Endothelial cell of umbilical vein (primary cell): ENCODE data around the gene RASGRP1. TPM values are rescaled to one million over a fixed set of nuclear protein-coding genes. Genes with fewer than 3 reads are reported as not detected.

ENCODE experiments used
- BruUV-seq: library from RNA; stranded (reverse); fragments of 400-500 nt; replicated peaks from 2 replicates; lab custom pipeline; 2021; lab: Mats Ljungman, UMichigan
- CTCF ChIA-PET: fragments of 300-600, 350-600 bp; sonication (Branson Sonifier 250); formaldehyde crosslinking; loops from one replicate; lab custom pipeline; 2021; ENCODE audit warnings: antibody characterized with exemption, inconsistent platforms; lab: Charles Lee
- POLR2A ChIA-PET: fragments of 300-600, 350-600 bp; sonication (Branson Sonifier 250); formaldehyde crosslinking; loops from one replicate; lab custom pipeline; 2021; ENCODE audit warnings: antibody characterized with exemption, inconsistent platforms; lab: Charles Lee
- DNase-seq: peaks from one replicate; pipeline ENCODE4 v3.0.0-alpha.2; 2011; ENCODE audit warnings: low read depth, low spot score
- FAIRE-seq: peaks from 2 replicates; lab custom pipeline; 2011; peaks lifted over from hg19 to GRCh38; lab: Jason Lieb, UNC
- H2AFZ ChIP-seq: 2 replicates; pipeline ENCODE4 v1.6.0; 2012; ENCODE audit warnings: low read depth, low read length, control low read depth, inconsistent platforms
- H3K27ac ChIP-seq: 2 replicates; pipeline ENCODE4 v1.5.1; 2011; ENCODE audit warnings: low read depth, mild to moderate bottlenecking, control low read depth, low read length, moderate library complexity; ENCODE audit not compliant: insufficient read depth
- H3K27me3 ChIP-seq, 2 experiments: 2 replicates each; pipeline versions ENCODE4 v1.6.0 to v1.6.1; 2011; ENCODE audit warnings: low read length in 2 of 2, mixed read lengths in 1 of 2; ENCODE audit not compliant: control insufficient read depth in 2 of 2, insufficient read depth in 2 of 2
- H3K36me3 ChIP-seq, 2 experiments: 2 replicates in 1 of 2; 3 replicates in 1 of 2; pipeline ENCODE4 v1.5.1; 2011; ENCODE audit warnings: low read length in 2 of 2, mild to moderate bottlenecking in 1 of 2, moderate library complexity in 1 of 2; ENCODE audit not compliant: control insufficient read depth in 2 of 2, insufficient read depth in 2 of 2; ENCODE audit errors: extremely low read depth in 1 of 2
- H3K4me1 ChIP-seq: 3 replicates; pipeline ENCODE4 v1.5.1; 2011; ENCODE audit warnings: mild to moderate bottlenecking, low read length; ENCODE audit not compliant: control insufficient read depth, insufficient read depth; ENCODE audit errors: extremely low read depth
- H3K4me2 ChIP-seq: 2 replicates; pipeline ENCODE4 v1.6.1; 2011; ENCODE audit warnings: low read length, control low read depth, mixed read lengths; ENCODE audit not compliant: insufficient read depth
- H3K4me3 ChIP-seq, 3 experiments: fragments of 200-600 bp in 1 of 3; sonication (generic), shearing (Covaris generic) in 1 of 3; replicated peaks in 1 of 3; 2 replicates each; pipeline ENCODE4 v1.5.1; 2011 to 2016; ENCODE audit warnings: control low read depth in 3 of 3, low read length in 3 of 3, mild to moderate bottlenecking in 2 of 3, inconsistent platforms in 1 of 3, low read depth in 1 of 3, moderate library complexity in 1 of 3; ENCODE audit not compliant: insufficient read depth in 1 of 3
- H3K79me2 ChIP-seq: 2 replicates; pipeline ENCODE4 v1.6.0; 2012; ENCODE audit warnings: low read length, inconsistent platforms; ENCODE audit not compliant: control insufficient read depth, insufficient read depth
- H3K9ac ChIP-seq: replicated peaks from 2 replicates; pipeline ENCODE3; 2011; ENCODE audit warnings: low read length, control low read depth; ENCODE audit not compliant: insufficient read depth; ENCODE audit errors: extremely low read depth
- H3K9me1 ChIP-seq: replicated peaks from 3 replicates; pipeline ENCODE4 v1.6.0; 2011; ENCODE audit warnings: mild to moderate bottlenecking, low read length; ENCODE audit not compliant: control insufficient read depth, insufficient read depth; ENCODE audit errors: extremely low read depth
- H3K9me3 ChIP-seq: replicated peaks from 2 replicates; pipeline ENCODE4 v1.5.1; 2012; ENCODE audit warnings: low read length, inconsistent platforms; ENCODE audit not compliant: control insufficient read depth, insufficient read depth
- H4K20me1 ChIP-seq: replicated peaks from 2 replicates; pipeline ENCODE3; 2011; ENCODE audit warnings: mild to moderate bottlenecking, low read length; ENCODE audit not compliant: control insufficient read depth, insufficient read depth; ENCODE audit errors: extremely low read depth
- CTCF ChIP-seq, 2 donors: IDR thresholded peaks; 1 replicate in 1 of 2; 2 replicates in 1 of 2; pipeline ENCODE4 v1.5.1; 2011; ENCODE audit warnings: low read length in 2 of 2, mild to moderate bottlenecking in 2 of 2, moderate library complexity in 2 of 2, control low read depth in 1 of 2, inconsistent platforms in 1 of 2, low read depth in 1 of 2; ENCODE audit not compliant: insufficient read depth in 1 of 2; ENCODE audit errors: extremely low read depth in 1 of 2
- EZH2 ChIP-seq: IDR thresholded peaks from 2 replicates; pipeline ENCODE4 v1.6.1; 2012; ENCODE audit warnings: borderline replicate concordance, low read depth, mild to moderate bottlenecking, moderate library complexity, low read length, inconsistent platforms; ENCODE audit not compliant: severe bottlenecking
- FOS ChIP-seq: IDR thresholded peaks from 2 replicates; pipeline ENCODE4 v1.6.1; 2011; ENCODE audit warnings: mild to moderate bottlenecking, low read length, moderate library complexity, borderline replicate concordance; ENCODE audit not compliant: insufficient read depth
- GATA2 ChIP-seq: IDR thresholded peaks from 2 replicates; pipeline ENCODE4 v1.7.0; 2011; ENCODE audit warnings: low read depth, mild to moderate bottlenecking, moderate library complexity, mixed read lengths, low read length; ENCODE audit not compliant: insufficient read length, insufficient read depth
- JUN ChIP-seq: IDR thresholded peaks from 2 replicates; pipeline ENCODE4 v1.6.1; 2011; ENCODE audit warnings: borderline replicate concordance, low read depth; ENCODE audit not compliant: insufficient read length, insufficient read depth
- MAX ChIP-seq: IDR thresholded peaks from 2 replicates; pipeline ENCODE4 v1.6.1; 2011; ENCODE audit not compliant: insufficient read depth, insufficient read length
- MYC ChIP-seq: IDR thresholded peaks from one replicate; pipeline ENCODE4 v1.6.1; 2011; ENCODE audit warnings: mild to moderate bottlenecking, low read depth, low read length
- POLR2A ChIP-seq: IDR thresholded peaks from 2 replicates; pipeline ENCODE4 v1.6.1; 2012; ENCODE audit warnings: low read depth, mild to moderate bottlenecking, control low read depth, low read length
- POLR2AphosphoS5 ChIP-seq: IDR thresholded peaks from 2 replicates; pipeline ENCODE4 v1.6.1; 2012; ENCODE audit warnings: low read depth, mild to moderate bottlenecking, control low read depth, low read length, moderate library complexity; ENCODE audit not compliant: insufficient read depth
- dilution Hi-C: fragments of 300-500 bp; cut with MboI; formaldehyde crosslinking; loops from one replicate; pipeline ENCODE4 v1.15.0; 2019; ENCODE audit warnings: low sequenced_read_pairs; ENCODE audit not compliant: extremely low pct_ligation_motif_present
- intact Hi-C: fragments of 100-400 bp; cut with micrococcal nuclease; formaldehyde crosslinking; loops from one replicate; pipeline ENCODE4 v1.10.0; 2022
- polyA plus RNA-seq, 4 experiments: library from polyadenylated mRNA; depleted of rRNA in 3 of 4; stranded (reverse) in 3 of 4; unstranded in 1 of 4; fragments of >200 nt; gene quantifications; 2 replicates each; pipeline versions ENCODE4 v1.2.1 to v1.2.3, GENCODE V29; 2011 to 2012; ENCODE audit warnings: missing spikeins in 1 of 4
- total RNA-seq: library from RNA; stranded (reverse); gene quantifications from 2 replicates; pipeline ENCODE4 v1.2.3, GENCODE V29; 2021

Gene RASGRP1
- total and polyA plus RNA-seq, 2 donors (not counting 3 experiments of a cell fraction or from before 2014, with no cell fraction given): 0.15 to 0.38 TPM

- H2AFZ ChIP-seq: no peak overlapping the region
- H3K36me3 ChIP-seq: no peaks in the 10 kb centered on the region
- no peak for DNase-seq
- no peak overlapping the region for H3K9ac ChIP-seq
- no peak overlapping the region for H3K4me3 ChIP-seq
- dilution Hi-C loops (no loop called here), intact Hi-C loops (no loop called here)
- no peaks in the 10 kb centered on the region for H4K20me1 ChIP-seq
- no peak for TF ChIP-seq MAX
- TF ChIP-seq GATA2: no peak
- no peak for TF ChIP-seq POLR2AphosphoS5
- no peak for TF ChIP-seq CTCF (IDR thresholded peaks at IDR 0.05; ENCODE audit: extremely low read depth in 1 of 2, insufficient read depth in 1 of 2, low read depth in 1 of 2, low read length in 2 of 2)
- TF ChIP-seq FOS: no peak
- no peak for TF ChIP-seq MYC
- no peak for TF ChIP-seq JUN
- TF ChIP-seq POLR2A: no peak
- TF ChIP-seq EZH2: no peak
- H3K9me1 ChIP-seq: no peaks in the 10 kb centered on the region
- POLR2A ChIA-PET: no interaction called here
- H3K79me2 ChIP-seq: no peaks in the 10 kb centered on the region
- H3K9me3 ChIP-seq: no peaks in the 10 kb centered on the region
- no peak overlapping the region for H3K4me2 ChIP-seq
- no TSS peak for BruUV-seq
- no peaks in the 10 kb centered on the region for H3K27me3 ChIP-seq
- peaks cover 11% of the 10 kb centered on the region for H3K4me1 ChIP-seq
- no peak overlapping the region for H3K27ac ChIP-seq
- CTCF ChIA-PET: no interaction called here
- no peak for FAIRE-seq
Measured at GRCh38 chr15:38487378-38487777, 77.2 kb downstream of the RASGRP1 start.
